Mesenchymal stem cell (in vitro differentiated cells and primary cell): ENCODE results near the gene CDK3.

Source experiments
- DNase-seq: peaks from one replicate; pipeline ENCODE4 v3.0.0-alpha.2; 2013
- H2AFZ ChIP-seq: one replicate; pipeline ENCODE4 v1.6.1; 2013; ENCODE audit warnings: low read depth, mild to moderate bottlenecking, control low read depth, inconsistent platforms, low read length, moderate library complexity
- H2AK5ac ChIP-seq: 2 replicates; pipeline ENCODE4 v1.6.1; 2013; ENCODE audit warnings: low read length, moderate library complexity, mild to moderate bottlenecking, inconsistent platforms; ENCODE audit not compliant: severe bottlenecking
- H2BK120ac ChIP-seq: one replicate; pipeline ENCODE4 v1.6.1; 2013; ENCODE audit warnings: low read depth, mild to moderate bottlenecking, inconsistent platforms, low read length, moderate library complexity
- H2BK12ac ChIP-seq, 2 experiments: one replicate each; pipeline ENCODE4 v1.6.1; 2013; ENCODE audit warnings: inconsistent platforms in 2 of 2, low read length in 2 of 2, mild to moderate bottlenecking in 2 of 2, moderate library complexity in 2 of 2, control low read depth in 1 of 2
- H2BK15ac ChIP-seq: one replicate; pipeline ENCODE4 v1.6.1; 2013; ENCODE audit warnings: mild to moderate bottlenecking, low read depth, inconsistent platforms; ENCODE audit not compliant: poor library complexity, severe bottlenecking
- H2BK5ac ChIP-seq: 2 replicates; pipeline ENCODE4 v1.6.1; 2013; ENCODE audit warnings: low read depth, mild to moderate bottlenecking, low read length, control low read depth, inconsistent platforms; ENCODE audit not compliant: poor library complexity, severe bottlenecking
- H3K14ac ChIP-seq, 2 experiments: one replicate each; pipeline ENCODE4 v1.6.1; 2013; ENCODE audit warnings: inconsistent platforms in 2 of 2, low read length in 2 of 2, control low read depth in 1 of 2, mild to moderate bottlenecking in 1 of 2, moderate library complexity in 1 of 2
- H3K18ac ChIP-seq, 2 experiments: one replicate each; pipeline ENCODE4 v1.6.1; 2013; ENCODE audit warnings: inconsistent platforms in 2 of 2, low read length in 2 of 2, control low read depth in 1 of 2, low read depth in 1 of 2, mild to moderate bottlenecking in 1 of 2
- H3K23ac ChIP-seq, 2 experiments: one replicate each; pipeline ENCODE4 v1.6.1; 2013; ENCODE audit warnings: inconsistent platforms in 2 of 2, low read length in 2 of 2, mild to moderate bottlenecking in 2 of 2, moderate library complexity in 2 of 2, control low read depth in 1 of 2
- H3K27ac ChIP-seq: 2 replicates; pipeline ENCODE4 v1.5.1; 2013; ENCODE audit warnings: mild to moderate bottlenecking, moderate library complexity, low read length, control low read depth, inconsistent platforms; ENCODE audit not compliant: poor library complexity, severe bottlenecking
- H3K27me3 ChIP-seq, 2 experiments: 2 replicates each; pipeline versions ENCODE4 v1.6.1 to v1.7.0; 2013; ENCODE audit warnings: low read length in 2 of 2, mild to moderate bottlenecking in 2 of 2, moderate library complexity in 2 of 2, control low read depth in 1 of 2, inconsistent platforms in 1 of 2; ENCODE audit not compliant: control insufficient read depth in 1 of 2, insufficient read depth in 1 of 2
- H3K36me3 ChIP-seq, 2 experiments: 2 replicates each; pipeline versions ENCODE4 v1.6.1 to v1.7.0; 2013; ENCODE audit warnings: low read length in 2 of 2, control low read depth in 1 of 2, inconsistent platforms in 1 of 2, low read depth in 1 of 2, mild to moderate bottlenecking in 1 of 2; ENCODE audit not compliant: insufficient read depth in 2 of 2, control insufficient read depth in 1 of 2
- H3K4ac ChIP-seq, 2 experiments: one replicate each; pipeline ENCODE4 v1.6.1; 2013; ENCODE audit warnings: inconsistent platforms in 2 of 2, low read length in 2 of 2, mild to moderate bottlenecking in 2 of 2, moderate library complexity in 2 of 2, control low read depth in 1 of 2, low read depth in 1 of 2
- H3K4me1 ChIP-seq: 2 replicates; pipeline ENCODE4 v1.6.1; 2013; ENCODE audit warnings: low read depth, low read length, control low read depth; ENCODE audit not compliant: control insufficient read depth, insufficient read depth
- H3K4me2 ChIP-seq: 2 replicates; pipeline ENCODE4 v1.6.1; 2013; ENCODE audit warnings: low read length, mild to moderate bottlenecking, inconsistent platforms; ENCODE audit not compliant: poor library complexity, severe bottlenecking
- H3K4me3 ChIP-seq, 2 experiments: 2 replicates each; pipeline versions ENCODE4 v1.5.1 to v1.7.0; 2013; ENCODE audit warnings: low read length in 2 of 2, mild to moderate bottlenecking in 2 of 2, control low read depth in 1 of 2, low read depth in 1 of 2; ENCODE audit not compliant: insufficient read depth in 1 of 2
- H3K79me1 ChIP-seq: replicated peaks from 2 replicates; pipeline ENCODE4 v1.6.1; 2013; ENCODE audit warnings: mild to moderate bottlenecking, control low read depth, low read length, inconsistent platforms; ENCODE audit not compliant: poor library complexity, severe bottlenecking
- H3K9ac ChIP-seq: 2 replicates; pipeline ENCODE4 v1.7.0; 2013; ENCODE audit warnings: mild to moderate bottlenecking, low read length, moderate library complexity
- H3K9me3 ChIP-seq: 2 replicates; pipeline ENCODE4 v1.7.0; 2013; ENCODE audit warnings: mild to moderate bottlenecking, low read length; ENCODE audit not compliant: control insufficient read depth
- H4K8ac ChIP-seq: one replicate; pipeline ENCODE4 v1.6.1; 2013; ENCODE audit warnings: inconsistent platforms, mild to moderate bottlenecking, low read length, moderate library complexity
- H4K91ac ChIP-seq: one replicate; pipeline ENCODE4 v1.6.1; 2013; ENCODE audit warnings: mild to moderate bottlenecking, low read length, inconsistent platforms
- WGBS: methylation state at CpG from one replicate; pipeline ENCODE4 v1.1.7; 2013; ENCODE audit warnings: mixed read lengths; 5-methylcytosine and 5-hydroxymethylcytosine counted together

Gene CDK3

DNA sequence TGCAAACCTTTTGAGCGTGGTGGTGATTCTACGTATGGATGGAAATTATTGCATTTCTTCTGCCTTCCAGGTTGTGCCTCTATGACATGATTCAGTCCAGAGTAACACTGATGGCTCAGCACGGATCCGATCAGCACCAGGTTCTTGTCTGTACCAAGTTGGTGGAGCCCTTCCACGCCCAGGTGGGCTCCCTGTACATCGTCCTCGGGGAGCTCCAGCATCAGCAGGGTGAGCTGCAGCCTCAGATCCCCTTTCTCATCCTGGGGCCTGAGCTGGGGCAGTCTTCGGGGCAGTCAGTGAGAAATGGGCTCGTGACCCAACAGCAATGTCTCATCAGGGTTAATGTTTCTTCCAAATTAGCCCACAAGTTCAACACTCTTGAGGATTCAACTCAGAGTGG, 9.3 kb upstream of the CDK3 start:
- no peak overlapping the region for H2AFZ ChIP-seq
- no peak overlapping the region for H2BK120ac ChIP-seq
- no peak overlapping the region for H2BK15ac ChIP-seq
- H4K8ac ChIP-seq, result no peak overlapping the region
- no peak overlapping the region for H2BK12ac ChIP-seq
- no peak overlapping the region for H4K91ac ChIP-seq
- no peak overlapping the region for H3K9ac ChIP-seq
- no peak overlapping the region for H3K14ac ChIP-seq
- no peak overlapping the region for H3K4me2 ChIP-seq
- no peaks in the 10 kb centered on the region for H3K4me1 ChIP-seq
- WGBS, result 93% methylated on average over 9 of the region's 9 CpGs
- H3K9me3 ChIP-seq, result no peaks in the 10 kb centered on the region
- H3K4ac ChIP-seq, result no peak overlapping the region
- peaks cover 2% of the 10 kb centered on the region for H3K79me1 ChIP-seq
- H3K18ac ChIP-seq, result no peak overlapping the region
- H2BK5ac ChIP-seq, result no peak overlapping the region
- no peak overlapping the region for H3K27ac ChIP-seq
- no peak overlapping the region for H2AK5ac ChIP-seq
- H3K36me3 ChIP-seq, result peaks cover 12 to 32% of the 10 kb centered on the region in 2 experiments
- no peaks in the 10 kb centered on the region for H3K27me3 ChIP-seq
- no peak for DNase-seq
- H3K4me3 ChIP-seq, result no peak overlapping the region
- H3K23ac ChIP-seq, result no peak overlapping the region

DNA sequence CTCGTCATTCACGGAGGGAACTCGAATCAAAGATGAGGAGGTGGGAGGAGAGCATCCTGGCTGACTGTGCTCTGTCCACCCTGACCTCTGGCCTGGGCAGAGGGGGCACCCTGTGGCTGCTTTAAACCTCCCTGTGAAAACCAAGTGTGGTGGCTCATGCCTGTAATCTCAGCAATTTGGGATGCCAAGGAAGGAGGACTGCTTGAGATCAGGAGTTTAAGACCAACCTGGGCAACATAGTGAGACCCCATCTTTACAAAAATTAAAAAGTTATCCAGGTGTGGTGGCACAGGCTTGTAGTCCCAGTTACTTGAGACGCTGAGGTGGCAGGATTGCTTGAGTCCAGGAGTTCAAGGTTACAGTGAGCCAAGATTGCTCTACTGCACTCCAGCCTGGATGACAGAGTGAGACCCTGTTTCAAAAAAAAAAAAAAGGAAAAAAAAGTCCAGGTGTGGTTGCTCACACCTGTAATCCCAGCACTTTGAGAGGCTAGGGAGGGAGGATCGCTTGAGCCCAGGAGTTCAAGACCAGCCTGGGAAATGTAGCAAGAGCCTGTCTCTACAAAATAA, 5.8 kb upstream of the CDK3 start:
- H2AK5ac ChIP-seq, result no peak overlapping the region

GRCh38 chr17:75995385-75995925, 5.2 kb upstream of the CDK3 start:
- H3K36me3 ChIP-seq, result peaks cover 18 to 39% of the 10 kb centered on the region in 2 experiments
- H3K4me3 ChIP-seq, result no peak overlapping the region
- no peak overlapping the region for H3K14ac ChIP-seq
- 98% methylated on average over 7 of the region's 7 CpGs for WGBS
- no peaks in the 10 kb centered on the region for H3K27me3 ChIP-seq
- no peak overlapping the region for H3K23ac ChIP-seq
- H2AK5ac ChIP-seq, result no peak overlapping the region
- H4K91ac ChIP-seq, result no peak overlapping the region
- no peak for DNase-seq
- no peak overlapping the region for H2BK12ac ChIP-seq
- no peak overlapping the region for H2BK15ac ChIP-seq
- H3K18ac ChIP-seq, result no peak overlapping the region
- no peak overlapping the region for H3K9ac ChIP-seq
- H3K4me1 ChIP-seq, result peaks cover 7% of the 10 kb centered on the region
- no peaks in the 10 kb centered on the region for H3K9me3 ChIP-seq
- H3K27ac ChIP-seq, result no peak overlapping the region
- H3K4me2 ChIP-seq, result no peak overlapping the region
- peaks cover 2% of the 10 kb centered on the region for H3K79me1 ChIP-seq
- no peak overlapping the region for H2BK5ac ChIP-seq
- no peak overlapping the region for H4K8ac ChIP-seq
- H3K4ac ChIP-seq, result peak overlapping the region in 1 of 2 experiments; percentile 2
- no peak overlapping the region for H2AFZ ChIP-seq
- no peak overlapping the region for H2BK120ac ChIP-seq

More for the DNA sequence above, 5.8 kb upstream of the CDK3 start:
- no peak overlapping the region for H3K23ac ChIP-seq
- no peak overlapping the region for H3K4me3 ChIP-seq
- H3K27me3 ChIP-seq, result no peaks in the 10 kb centered on the region
- no peak overlapping the region for H2BK5ac ChIP-seq
- no peak overlapping the region for H3K27ac ChIP-seq
- H2BK120ac ChIP-seq, result no peak overlapping the region
- H3K4me1 ChIP-seq, result peaks cover 7% of the 10 kb centered on the region
- no peak overlapping the region for H3K14ac ChIP-seq
- no peak overlapping the region for H2BK12ac ChIP-seq
- no peak overlapping the region for H3K4me2 ChIP-seq
- no peak overlapping the region for H3K9ac ChIP-seq
- peaks cover 2% of the 10 kb centered on the region for H3K79me1 ChIP-seq
- no peak for DNase-seq
- no peak overlapping the region for H4K8ac ChIP-seq
- no peak overlapping the region for H2AFZ ChIP-seq
- H4K91ac ChIP-seq, result peak overlapping the region; percentile 46
- peaks cover 15 to 33% of the 10 kb centered on the region in 2 experiments for H3K36me3 ChIP-seq
- no peak overlapping the region for H3K4ac ChIP-seq
- no peaks in the 10 kb centered on the region for H3K9me3 ChIP-seq
- WGBS, result 95% methylated on average over 4 of the region's 5 CpGs
- H3K18ac ChIP-seq, result no peak overlapping the region
- no peak overlapping the region for H2BK15ac ChIP-seq

DNA sequence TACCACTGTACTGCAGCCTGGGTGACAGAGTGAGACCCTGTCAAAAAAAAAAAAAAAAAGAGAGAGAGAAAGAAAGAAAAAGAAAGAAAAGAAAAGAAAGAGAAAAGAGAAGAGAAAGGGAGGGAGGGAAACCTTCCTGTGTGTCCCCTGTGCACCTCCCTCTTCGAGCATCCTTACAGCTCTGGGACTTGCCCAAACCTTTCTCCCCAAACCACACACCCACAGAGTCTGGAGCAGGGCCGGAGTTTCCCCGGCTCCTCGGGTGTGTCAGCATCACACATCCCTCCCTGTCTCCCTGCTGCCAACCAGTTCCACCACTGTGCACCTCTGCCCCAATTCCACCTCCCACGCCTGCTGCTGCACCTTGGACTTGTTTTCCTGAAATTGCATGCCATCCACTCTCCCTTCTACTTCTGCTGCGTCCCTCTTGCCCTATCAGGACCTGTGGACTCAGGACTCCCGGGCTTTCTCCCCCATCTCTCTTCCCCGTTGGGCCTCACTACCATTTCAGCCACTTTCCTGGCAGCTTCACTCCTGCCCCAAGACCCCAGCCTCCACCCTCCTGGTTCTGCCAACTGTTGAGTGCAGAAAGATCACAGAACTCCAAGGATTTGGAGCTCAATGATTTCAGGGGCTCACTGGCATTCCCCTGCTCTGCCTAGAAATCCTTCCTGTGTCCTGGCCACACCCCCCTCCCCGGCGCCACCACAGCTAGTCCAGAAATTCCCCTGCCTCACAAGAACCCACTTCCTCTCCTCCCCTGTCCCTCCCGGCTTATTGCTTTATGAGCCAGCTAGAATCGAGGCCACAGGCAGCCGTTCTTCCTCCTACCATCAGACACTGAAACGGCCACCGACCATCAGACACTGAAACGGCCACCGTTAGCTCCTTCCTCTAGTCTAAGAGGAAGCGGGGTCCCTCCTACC, 3.7 kb upstream of the CDK3 start:
- H2BK12ac ChIP-seq, result peak overlapping the region in 1 of 2 experiments; percentile 75
- H3K27ac ChIP-seq, result no peak overlapping the region
- peak overlapping the region; percentile 18 for H2AFZ ChIP-seq
- H2BK5ac ChIP-seq, result no peak overlapping the region
- peak overlapping the region in 1 of 2 experiments; percentile 84 for H3K14ac ChIP-seq
- H3K36me3 ChIP-seq, result peaks cover 9 to 48% of the 10 kb centered on the region in 2 experiments
- 44% methylated on average over 18 of the region's 18 CpGs for WGBS
- no peak overlapping the region for H3K4me2 ChIP-seq
- H2BK120ac ChIP-seq, result no peak overlapping the region
- DNase-seq, result peak; percentile 85
- H4K91ac ChIP-seq, result peak overlapping the region; percentile 67
- peak overlapping the region in 1 of 2 experiments; percentile 55 for H3K4me3 ChIP-seq
- peak overlapping the region in 1 of 2 experiments; percentile 47 for H3K4ac ChIP-seq
- peaks cover 2% of the 10 kb centered on the region for H3K79me1 ChIP-seq
- peaks cover 7% of the 10 kb centered on the region for H3K4me1 ChIP-seq
- H3K27me3 ChIP-seq, result no peaks in the 10 kb centered on the region
- peak overlapping the region; percentile 71 to 80 for H3K18ac ChIP-seq
- H3K9me3 ChIP-seq, result no peaks in the 10 kb centered on the region
- no peak overlapping the region for H3K23ac ChIP-seq
- H2BK15ac ChIP-seq, result no peak overlapping the region
- H3K9ac ChIP-seq, result peak overlapping the region; percentile 10
- no peak overlapping the region for H2AK5ac ChIP-seq
- peak overlapping the region; percentile 77 for H4K8ac ChIP-seq
